Prostate gland (tissue), 2 donors: ENCODE measurements around the gene MT1G.
"Not testable (repeated sequence)": the region's sequence is repeated elsewhere in the genome, so short reads cannot be mapped to it uniquely, and the experiment has no call there.

ENCODE experiments used
- CTCF ChIP-seq, 4 experiments: fragments of 200-600 bp in 2 of 4; fragments of 450-650 bp in 2 of 4; sonication (generic) in 2 of 4; IDR thresholded peaks; 1 replicate in 3 of 4; 2 replicates in 1 of 4; pipeline ENCODE4 v1.5.1; 2016 to 2019; ENCODE audit warnings: antibody characterized with exemption in 4 of 4, mild to moderate bottlenecking in 2 of 4, moderate library complexity in 2 of 4
- POLR2AphosphoS5 ChIP-seq: sonication (generic); formaldehyde crosslinking; IDR thresholded peaks from one replicate; pipeline ENCODE4 v1.6.1; 2017; ENCODE audit warnings: antibody characterized with exemption

GRCh38 chr16:56672171-56672570 lies 4.3 kb upstream of the MT1G start:
- not testable (repeated sequence) for TF ChIP-seq CTCF (IDR thresholded peaks at IDR 0.05); POLR2AphosphoS5
